Stimulated activated CD4-positive, alpha-beta T cell treated with anti-CD3 and anti-CD28 coated beads, Interleukin-1b, Interleukin-23, amount 100 ng/mL, for 48 hours (primary cell): ENCODE results near the gene C4A.
"Not testable (repeated sequence)": the region's sequence is repeated elsewhere in the genome, so short reads cannot be mapped to it uniquely, and the experiment has no call there.

Experiments used
- DNase-seq: peaks from one replicate; pipeline ENCODE4 v3.0.0-alpha.2; 2020

C4A gene

GRCh38 chr6:31961616-31962015 is 20.2 kb upstream of the C4A start:
- no peak for DNase-seq

- DNase-seq: no peak
These were observed 17.9 kb upstream of the C4A start for GRCh38 chr6:31963921-31964320.

- no peak for DNase-seq
These were observed 16.2 kb upstream of the C4A start for GRCh38 chr6:31965700-31966099.

- no peak for DNase-seq
These were observed 15.4 kb upstream of the C4A start for GRCh38 chr6:31966506-31966905.

GRCh38 chr6:31966997-31967925 is 14.6 kb upstream of the C4A start:
- no peak for DNase-seq

GRCh38 chr6:31967926-31968320 is 13.9 kb upstream of the C4A start:
- DNase-seq: no peak

DNA sequence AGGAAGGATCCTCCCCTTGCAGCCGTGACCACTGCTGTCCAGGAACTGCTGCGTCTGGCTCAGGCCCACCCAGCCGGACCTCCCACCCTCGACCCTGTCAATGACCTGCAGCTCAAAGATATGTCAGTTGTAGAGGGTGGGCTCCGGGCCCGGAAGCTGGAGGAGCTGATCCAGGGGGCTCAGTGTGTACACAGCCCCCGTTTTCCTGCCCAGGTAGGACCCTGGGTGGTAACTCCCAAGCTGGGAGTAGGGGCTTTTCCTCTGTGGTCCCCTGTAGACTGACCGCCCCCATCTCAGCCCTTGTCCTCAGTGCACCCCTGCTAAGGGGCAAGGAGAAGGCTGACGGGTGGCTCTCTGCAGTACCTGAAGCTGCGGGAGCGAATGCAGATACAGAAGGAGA is 13.5 kb upstream of the C4A start:
- DNase-seq: no peak

GRCh38 chr6:31968791-31969711 is 12.8 kb upstream of the C4A start:
- no peak for DNase-seq

DNA sequence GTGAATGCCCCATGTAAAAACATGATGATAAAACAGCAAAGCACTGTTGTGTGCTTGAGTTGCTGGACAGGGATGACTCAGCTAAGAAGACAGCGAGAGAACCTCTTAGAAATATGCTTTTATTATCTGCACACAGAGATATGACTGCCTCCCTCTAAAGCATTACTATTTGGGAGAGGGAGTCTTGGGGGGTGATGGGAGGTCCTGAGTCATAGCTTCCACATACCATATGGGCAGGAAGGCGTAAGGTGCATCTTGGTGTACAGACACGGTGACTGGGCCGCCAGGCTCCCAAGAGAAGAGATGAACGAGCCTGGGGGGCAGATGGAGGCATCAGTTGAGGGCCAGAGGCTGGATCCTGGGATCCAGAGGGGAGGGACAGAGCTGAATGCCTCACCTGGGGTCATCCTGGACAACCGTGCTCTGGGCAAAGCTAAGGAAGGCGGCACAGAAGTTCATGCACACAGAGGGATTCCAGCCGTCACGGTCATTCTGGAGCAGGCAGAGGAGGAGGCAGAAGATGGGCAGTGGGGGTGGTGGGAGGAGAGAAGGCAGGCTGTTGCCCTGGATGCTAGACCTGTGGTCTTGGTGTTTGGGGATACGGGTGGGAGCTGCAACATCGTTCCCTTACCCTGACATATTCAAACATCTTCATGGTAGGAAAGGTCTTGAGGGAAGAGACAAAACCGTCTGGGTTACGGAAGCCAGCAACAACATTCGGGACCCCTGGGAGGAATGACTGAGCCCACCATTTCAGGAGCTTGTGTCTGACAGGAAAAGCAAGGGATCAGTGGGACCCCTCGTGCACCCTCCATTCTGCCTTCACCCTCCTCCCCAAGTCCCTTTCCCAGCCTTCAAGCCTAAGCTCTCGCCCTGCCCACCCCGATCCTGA is 11.9 kb upstream of the C4A start:
- DNase-seq: no peak

DNA sequence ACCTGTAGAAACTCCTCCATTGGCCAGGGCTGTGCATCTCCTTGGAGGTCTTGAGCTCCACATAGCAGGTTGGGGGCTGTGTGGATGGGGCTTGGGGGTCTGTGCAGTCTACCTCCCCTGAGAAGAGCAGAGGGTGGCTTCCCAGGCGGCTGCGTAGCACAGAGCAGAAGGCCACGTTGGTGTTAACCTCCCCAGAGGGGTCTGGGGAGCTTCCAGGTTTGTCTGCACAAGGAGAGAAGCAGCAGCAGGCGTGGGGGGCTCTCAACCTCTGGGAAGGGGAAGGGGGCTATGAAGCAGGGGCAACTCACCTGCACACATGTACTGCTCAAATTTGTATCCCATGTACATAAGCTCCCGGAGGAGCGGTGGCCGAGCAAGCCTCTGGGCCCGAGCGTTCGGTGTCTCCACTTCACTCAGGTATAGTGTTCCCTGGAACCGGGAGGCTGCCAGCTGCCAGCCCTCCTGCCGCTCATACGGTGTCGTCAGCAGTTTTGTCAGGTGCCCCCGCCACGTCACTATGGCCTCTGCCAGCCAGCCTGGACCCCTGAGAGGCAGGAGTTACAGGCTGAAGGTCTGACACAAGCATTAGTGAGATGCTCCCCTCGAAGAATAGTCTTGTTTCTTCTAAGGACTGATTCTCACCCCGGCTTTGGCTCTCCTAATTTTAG is 11.1 kb upstream of the C4A start:
- DNase-seq: no peak

DNA sequence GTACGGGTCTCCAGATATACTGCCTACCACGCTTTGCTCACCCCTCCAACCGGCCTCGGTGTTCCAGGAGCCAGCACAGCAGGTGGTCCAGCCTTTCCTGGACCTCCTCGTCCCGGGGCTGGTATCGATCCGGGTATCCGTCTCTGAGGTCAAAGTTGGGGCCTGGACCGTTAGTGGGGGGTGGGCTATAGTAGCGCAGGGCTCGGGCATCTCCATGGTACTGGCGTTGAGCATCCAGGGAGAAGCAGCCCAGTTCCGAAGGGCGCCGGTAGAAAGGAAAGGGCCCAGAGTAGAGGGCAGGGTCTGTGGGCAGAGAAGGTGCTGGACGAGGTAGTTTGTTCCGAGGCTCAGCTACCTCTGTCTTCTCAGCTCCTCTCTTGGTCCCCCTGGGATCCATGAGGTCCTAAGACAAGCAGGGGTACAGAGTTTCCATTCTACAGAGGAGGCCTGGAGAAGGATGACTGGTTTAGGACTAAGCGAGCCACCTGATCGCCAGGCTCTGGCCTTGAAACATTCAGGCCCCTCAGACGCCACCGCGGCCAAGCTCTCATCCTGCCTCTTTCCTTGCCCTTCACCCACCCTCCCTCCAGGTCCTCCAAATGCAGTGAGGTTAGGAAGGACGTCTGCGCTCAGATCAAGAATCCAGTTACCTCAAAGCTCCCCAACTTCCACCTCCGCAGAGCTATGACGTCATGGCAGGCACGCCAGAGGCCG is 10.4 kb upstream of the C4A start:
- DNase-seq: no peak

- DNase-seq: peak; percentile 99
These were observed 9.7 kb upstream of the C4A start, which contains the start of gene DXO for GRCh38 chr6:31971993-31972708. Gene DXO, minus strand, starts transcription at chr6:31972138. Its CDS starts 463 bp downstream, at chr6:31971675.

DNA sequence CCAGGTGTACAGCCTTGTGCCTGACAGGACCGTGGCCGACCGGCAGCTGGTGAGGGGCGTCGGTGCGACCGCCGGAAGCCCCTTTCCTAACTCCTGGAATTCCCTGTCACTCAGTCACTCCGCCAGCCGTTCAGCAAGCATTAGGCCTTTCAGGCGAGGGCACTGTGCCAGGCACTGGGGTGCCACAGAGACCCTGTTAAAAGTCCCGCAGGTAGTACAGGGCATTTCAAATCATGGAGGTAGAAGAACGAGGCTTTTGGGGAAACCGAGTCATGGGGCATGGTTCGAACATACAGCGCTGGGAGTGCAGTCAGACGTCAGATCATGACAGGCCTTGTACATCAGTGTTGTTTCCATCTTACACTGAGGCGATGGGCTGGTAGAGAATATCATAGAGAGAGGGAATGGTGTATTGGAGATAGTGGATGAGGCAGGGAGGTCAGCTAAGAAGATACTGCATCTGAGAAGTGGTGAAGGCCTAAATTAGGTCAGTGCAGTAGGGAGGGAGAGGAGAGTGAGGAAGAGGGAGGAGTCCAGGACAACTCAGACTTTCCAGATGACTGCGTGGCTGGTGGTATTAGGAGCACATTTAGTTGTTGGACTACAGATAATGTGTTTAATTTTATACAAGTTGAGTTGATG is 9.0 kb upstream of the C4A start:
- no peak for DNase-seq

DNA sequence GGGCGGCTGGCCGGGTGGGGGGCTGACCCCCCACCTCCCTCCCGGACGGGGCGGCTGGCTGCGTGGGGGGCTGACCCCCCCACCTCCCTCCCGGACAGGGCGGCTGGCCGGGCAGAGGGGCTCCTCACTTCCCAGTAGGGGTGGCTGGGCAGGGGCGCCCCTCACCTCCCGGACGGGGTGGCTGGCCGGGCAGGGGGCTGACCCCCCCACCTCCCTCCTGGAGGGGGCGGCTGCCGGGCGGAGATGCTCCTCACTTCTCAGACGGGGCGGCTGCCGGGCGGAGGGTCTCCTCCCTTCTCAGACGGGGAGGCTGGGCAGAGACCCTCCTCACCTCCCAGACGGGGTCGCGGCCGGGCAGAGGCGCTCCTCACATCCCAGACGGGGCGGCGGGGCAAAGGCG is 5.8 kb upstream of the C4A start:
- DNase-seq: not testable (repeated sequence)

GRCh38 chr6:31977816-31978431 is 3.9 kb upstream of the C4A start:
- no peak for DNase-seq

DNA sequence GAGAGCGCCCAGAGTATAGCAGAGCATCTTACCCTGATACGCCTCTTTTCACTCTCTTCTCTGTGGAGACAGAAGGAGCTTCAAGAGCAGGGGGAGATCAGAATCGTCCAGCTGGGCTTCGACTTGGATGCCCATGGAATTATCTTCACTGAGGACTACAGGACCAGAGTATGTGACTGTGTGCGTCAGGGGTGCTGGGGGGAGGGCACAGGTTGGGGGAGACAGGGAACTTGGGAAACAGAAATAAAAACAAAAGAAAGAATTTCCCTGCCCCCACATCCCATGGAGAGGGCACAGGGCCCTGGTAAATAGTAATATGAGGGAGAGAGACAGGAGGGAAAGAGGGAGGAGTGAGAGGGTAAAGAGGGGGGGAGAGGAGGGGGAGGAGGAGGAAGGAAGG is 3.0 kb upstream of the C4A start:
- no peak for DNase-seq

DNA sequence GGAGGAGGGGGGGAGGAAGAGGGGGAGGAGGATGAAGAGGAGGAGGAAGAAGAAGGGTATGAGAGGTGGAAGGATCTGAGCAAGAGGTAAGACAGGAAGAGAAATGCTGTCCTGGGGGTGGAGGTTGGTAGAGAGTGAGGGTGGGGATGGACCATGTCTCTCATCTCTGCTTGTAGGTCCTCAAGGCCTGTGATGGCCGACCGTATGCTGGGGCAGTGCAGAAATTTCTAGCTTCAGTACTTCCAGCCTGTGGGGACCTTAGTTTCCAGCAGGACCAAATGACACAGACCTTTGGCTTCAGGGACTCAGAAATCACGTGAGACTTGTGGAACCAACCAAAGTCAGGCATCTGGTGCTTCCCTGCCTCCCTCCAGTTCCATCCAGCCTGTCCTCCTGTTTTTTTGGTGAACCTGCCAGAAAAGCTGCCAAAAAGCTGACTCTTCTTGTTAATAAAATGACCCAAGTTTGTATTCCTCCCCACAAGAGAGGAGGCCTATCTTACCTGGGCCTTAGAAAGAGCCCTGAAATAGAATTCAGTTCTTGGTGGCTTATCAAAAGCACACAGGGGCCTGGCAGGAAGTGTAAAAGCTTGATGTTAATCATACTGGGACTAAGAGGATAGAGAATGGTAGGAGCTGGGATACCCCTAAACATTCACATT is 2.5 kb upstream of the C4A start:
- no peak for DNase-seq

DNA sequence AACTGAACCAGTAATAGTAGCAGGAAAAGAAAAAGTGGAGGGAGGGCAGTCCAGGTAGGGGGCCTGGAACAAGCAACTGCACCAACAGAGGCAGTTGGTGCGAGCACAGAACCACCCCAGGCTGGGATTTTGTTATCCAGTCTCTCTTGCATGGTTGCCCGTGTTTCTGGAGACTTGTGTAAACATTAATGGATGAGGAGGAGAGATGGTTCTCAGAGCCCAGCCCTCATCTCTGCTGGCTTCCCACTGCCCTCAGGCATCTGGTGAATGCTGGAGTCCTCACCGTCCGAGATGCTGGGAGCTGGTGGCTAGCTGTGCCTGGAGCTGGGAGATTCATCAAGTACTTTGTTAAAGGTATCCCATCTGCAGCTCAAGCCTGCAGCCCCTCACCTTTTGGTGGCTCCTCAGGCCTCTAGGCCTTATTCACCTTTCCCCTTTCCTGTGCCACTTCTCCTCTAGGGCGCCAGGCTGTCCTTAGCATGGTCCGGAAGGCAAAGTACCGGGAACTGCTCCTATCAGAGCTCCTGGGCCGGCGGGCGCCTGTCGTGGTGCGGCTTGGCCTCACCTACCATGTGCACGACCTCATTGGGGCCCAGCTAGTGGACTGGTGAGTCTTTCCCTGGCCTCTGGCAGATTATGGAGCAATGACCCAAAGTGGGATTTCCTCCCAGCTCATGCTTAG is 1.5 kb upstream of the C4A start:
- DNase-seq: not testable (repeated sequence)
